CD8-positive, alpha-beta memory T cell (primary cell): Measurements from ENCODE around the gene CCDC187. TPM values are rescaled to one million over a fixed set of nuclear protein-coding genes. Genes with fewer than 3 reads are reported as not detected.

Experiments
- CTCF ChIA-PET: fragments of 350-600 bp; sonication (Branson Sonifier 250); formaldehyde crosslinking; loops from one replicate; lab custom pipeline; 2021; ENCODE audit warnings: antibody characterized with exemption; lab: Charles Lee
- POLR2A ChIA-PET: fragments of 350-600 bp; sonication (Branson Sonifier 250); formaldehyde crosslinking; loops from one replicate; lab custom pipeline; 2021; ENCODE audit warnings: antibody characterized with exemption; lab: Charles Lee
- DNase-seq, 5 donors: peaks; one replicate each; pipeline versions ENCODE4 v3.0.0 to v3.0.0-alpha.2; 2020 to 2022; ENCODE audit warnings: mixed read lengths in 1 of 5
- H3K27ac ChIP-seq: one replicate; pipeline ENCODE4 v1.7.0; 2013; ENCODE audit warnings: low read depth, mild to moderate bottlenecking, low read length, moderate library complexity
- H3K27me3 ChIP-seq: 2 replicates; pipeline ENCODE4 v1.7.0; 2013; ENCODE audit warnings: low read length, mild to moderate bottlenecking; ENCODE audit not compliant: insufficient read depth, poor library complexity, severe bottlenecking
- H3K36me3 ChIP-seq: 2 replicates; pipeline ENCODE4 v1.7.0; 2013; ENCODE audit warnings: mild to moderate bottlenecking, low read length, moderate library complexity; ENCODE audit not compliant: insufficient read depth
- H3K4me1 ChIP-seq: 2 replicates; pipeline ENCODE4 v1.7.0; 2013; ENCODE audit warnings: mild to moderate bottlenecking, low read length, moderate library complexity; ENCODE audit not compliant: insufficient read depth
- H3K4me3 ChIP-seq: 2 replicates; pipeline ENCODE4 v1.7.0; 2013; ENCODE audit warnings: mild to moderate bottlenecking, low read length
- H3K9me3 ChIP-seq: 2 replicates; pipeline ENCODE4 v1.7.0; 2013; ENCODE audit warnings: mild to moderate bottlenecking, low read length
- H3K27ac Mint-ChIP-seq, 8 donors: one replicate each; pipeline ENCODE4 v1.8.0; 2020 to 2021; ENCODE audit warnings: mixed read lengths in 8 of 8, mild to moderate bottlenecking in 6 of 8, inconsistent platforms in 3 of 8, moderate library complexity in 3 of 8
- H3K27me3 Mint-ChIP-seq, 2 donors: one replicate each; pipeline ENCODE4 v1.8.0; 2020 to 2021; ENCODE audit warnings: mixed read lengths in 2 of 2, mild to moderate bottlenecking in 1 of 2, moderate library complexity in 1 of 2
- H3K36me3 Mint-ChIP-seq, 3 donors: one replicate each; pipeline ENCODE4 v1.8.0; 2020 to 2021; ENCODE audit warnings: mixed read lengths in 3 of 3, inconsistent platforms in 1 of 3, mild to moderate bottlenecking in 1 of 3
- H3K4me1 Mint-ChIP-seq, 3 donors: one replicate each; pipeline ENCODE4 v1.8.0; 2020 to 2021; ENCODE audit warnings: mixed read lengths in 3 of 3, inconsistent platforms in 1 of 3, mild to moderate bottlenecking in 1 of 3
- H3K4me3 Mint-ChIP-seq, 7 donors: one replicate each; pipeline ENCODE4 v1.8.0; 2020 to 2021; ENCODE audit warnings: mixed read lengths in 7 of 7, mild to moderate bottlenecking in 6 of 7, moderate library complexity in 4 of 7, inconsistent platforms in 2 of 7
- H3K9me3 Mint-ChIP-seq, 5 donors: one replicate each; pipeline ENCODE4 v1.8.0; 2020 to 2022; ENCODE audit warnings: mixed read lengths in 5 of 5, mild to moderate bottlenecking in 3 of 5, moderate library complexity in 2 of 5, inconsistent platforms in 1 of 5
- polyA plus RNA-seq: library from polyadenylated mRNA; unstranded; fragments of 300-500 nt; fragmentation: Illumina TruSeq; gene quantifications from one replicate; pipeline ENCODE4 v1.2.3, GENCODE V29; 2021
- total RNA-seq, 2 experiments: library from RNA; stranded (reverse); gene quantifications; one replicate each; pipeline ENCODE4 v1.2.3, GENCODE V29; 2021

CCDC187 gene
- total and polyA plus RNA-seq, 3 experiments from 2014 or later, result not detected

GRCh38 chr9:136293476-136294077 lies 10.3 kb downstream of the CCDC187 start:
- H3K9me3 ChIP-seq, result no peaks in the 10 kb centered on the region
- Mint-ChIP-seq H3K4me1 (no peaks in the 10 kb centered on the region), H3K36me3 (no peaks in the 10 kb centered on the region), H3K9me3 (no peaks in the 10 kb centered on the region), H3K27ac (no peak overlapping the region), H3K27me3 (peaks cover 0 to 3% of the 10 kb centered on the region in 2 donors), H3K4me3 (no peak overlapping the region)
- H3K27me3 ChIP-seq, result no peaks in the 10 kb centered on the region
- ChIA-PET POLR2A (no interaction called here), CTCF (no interaction called here)
- no peak for DNase-seq
- H3K4me3 ChIP-seq, result no peak overlapping the region
- no peaks in the 10 kb centered on the region for H3K4me1 ChIP-seq
- H3K36me3 ChIP-seq, result no peaks in the 10 kb centered on the region
- no peak overlapping the region for H3K27ac ChIP-seq

- Mint-ChIP-seq H3K36me3 (no peaks in the 10 kb centered on the region), H3K9me3 (no peaks in the 10 kb centered on the region), H3K27me3 (no peaks in the 10 kb centered on the region), H3K4me3 (no peak overlapping the region), H3K4me1 (no peaks in the 10 kb centered on the region), H3K27ac (no peak overlapping the region)
- Histone ChIP-seq H3K4me3 (no peak overlapping the region), H3K36me3 (no peaks in the 10 kb centered on the region), H3K27me3 (no peaks in the 10 kb centered on the region), H3K4me1 (no peaks in the 10 kb centered on the region), H3K9me3 (no peaks in the 10 kb centered on the region), H3K27ac (no peak overlapping the region)
- POLR2A ChIA-PET, result no interaction called here
- CTCF ChIA-PET, result no interaction called here
- no peak for DNase-seq
Observed at GRCh38 chr9:136292591-136293448, 11.1 kb downstream of the CCDC187 start.

GRCh38 chr9:136292026-136292538 lies 11.8 kb downstream of the CCDC187 start:
- H3K4me3 ChIP-seq, result no peak overlapping the region
- H3K36me3 ChIP-seq, result no peaks in the 10 kb centered on the region
- no peaks in the 10 kb centered on the region for H3K27me3 ChIP-seq
- H3K36me3 Mint-ChIP-seq, result no peaks in the 10 kb centered on the region
- H3K27ac ChIP-seq, result no peak overlapping the region
- H3K9me3 ChIP-seq, result no peaks in the 10 kb centered on the region
- H3K4me3 Mint-ChIP-seq, result no peak overlapping the region
- ChIA-PET POLR2A (no interaction called here), CTCF (no interaction called here)
- H3K27me3 Mint-ChIP-seq, result no peaks in the 10 kb centered on the region
- H3K4me1 ChIP-seq, result no peaks in the 10 kb centered on the region
- H3K4me1 Mint-ChIP-seq, result no peaks in the 10 kb centered on the region
- no peaks in the 10 kb centered on the region for H3K9me3 Mint-ChIP-seq
- DNase-seq, result no peak
- H3K27ac Mint-ChIP-seq, result peak overlapping the region in 1 of 8 donors; percentile 33

- CTCF ChIA-PET, result no interaction called here
- Mint-ChIP-seq H3K4me3 (no peak overlapping the region), H3K27ac (no peak overlapping the region), H3K9me3 (no peaks in the 10 kb centered on the region), H3K36me3 (no peaks in the 10 kb centered on the region), H3K27me3 (peaks cover 0 to 5% of the 10 kb centered on the region in 2 donors), H3K4me1 (no peaks in the 10 kb centered on the region)
- H3K4me1 ChIP-seq, result no peaks in the 10 kb centered on the region
- no peak overlapping the region for H3K4me3 ChIP-seq
- H3K9me3 ChIP-seq, result no peaks in the 10 kb centered on the region
- H3K27me3 ChIP-seq, result no peaks in the 10 kb centered on the region
- no peaks in the 10 kb centered on the region for H3K36me3 ChIP-seq
- POLR2A ChIA-PET, result no interaction called here
- no peak for DNase-seq
- H3K27ac ChIP-seq, result no peak overlapping the region
Observed at GRCh38 chr9:136291306-136292025, 12.4 kb downstream of the CCDC187 start.

GRCh38 chr9:136290508-136291000 lies 13.3 kb downstream of the CCDC187 start:
- Histone ChIP-seq H3K36me3 (no peaks in the 10 kb centered on the region), H3K27ac (no peak overlapping the region), H3K9me3 (no peaks in the 10 kb centered on the region), H3K4me3 (no peak overlapping the region), H3K4me1 (no peaks in the 10 kb centered on the region), H3K27me3 (no peaks in the 10 kb centered on the region)
- POLR2A ChIA-PET, result no interaction called here
- Mint-ChIP-seq H3K9me3 (no peaks in the 10 kb centered on the region), H3K4me3 (no peak overlapping the region), H3K4me1 (no peaks in the 10 kb centered on the region), H3K27me3 (peaks cover 0 to 5% of the 10 kb centered on the region in 2 donors), H3K36me3 (no peaks in the 10 kb centered on the region), H3K27ac (no peak overlapping the region)
- CTCF ChIA-PET, result no interaction called here
- no peak for DNase-seq

GRCh38 chr9:136289651-136290507 lies 14.0 kb downstream of the CCDC187 start:
- CTCF ChIA-PET, result no interaction called here
- Histone ChIP-seq H3K4me1 (no peaks in the 10 kb centered on the region), H3K4me3 (no peak overlapping the region), H3K9me3 (no peaks in the 10 kb centered on the region), H3K27me3 (no peaks in the 10 kb centered on the region), H3K36me3 (no peaks in the 10 kb centered on the region), H3K27ac (no peak overlapping the region)
- DNase-seq, result no peak
- Mint-ChIP-seq H3K27ac (no peak overlapping the region), H3K4me1 (no peaks in the 10 kb centered on the region), H3K36me3 (no peaks in the 10 kb centered on the region), H3K4me3 (no peak overlapping the region), H3K27me3 (peaks cover 0 to 5% of the 10 kb centered on the region in 2 donors), H3K9me3 (no peaks in the 10 kb centered on the region)
- POLR2A ChIA-PET, result no interaction called here

GRCh38 chr9:136287960-136288753 lies 15.7 kb downstream of the CCDC187 start:
- POLR2A ChIA-PET, result no interaction called here
- no peak for DNase-seq
- no peak overlapping the region for H3K4me3 Mint-ChIP-seq
- Histone ChIP-seq H3K36me3 (no peaks in the 10 kb centered on the region), H3K27me3 (no peaks in the 10 kb centered on the region), H3K9me3 (no peaks in the 10 kb centered on the region), H3K27ac (no peak overlapping the region), H3K4me1 (no peaks in the 10 kb centered on the region), H3K4me3 (no peak overlapping the region)
- H3K27ac Mint-ChIP-seq, result peak overlapping the region in 1 of 8 donors; percentile 75
- peaks cover 3 to 10% of the 10 kb centered on the region in 2 donors for H3K27me3 Mint-ChIP-seq
- H3K9me3 Mint-ChIP-seq, result no peaks in the 10 kb centered on the region
- H3K36me3 Mint-ChIP-seq, result no peaks in the 10 kb centered on the region
- CTCF ChIA-PET, result no interaction called here
- H3K4me1 Mint-ChIP-seq, result peaks cover 0 to 5% (median 2%) of the 10 kb centered on the region in 3 donors
